Smooth muscle cell (in vitro differentiated cells): ENCODE measurements around the gene FES. TPM values are rescaled to one million over a fixed set of nuclear protein-coding genes. Genes with fewer than 3 reads are reported as not detected.

Experiments used
- DNase-seq: peaks from one replicate; lab custom pipeline; 2025; ENCODE audit not compliant: unreplicated experiment; lab: John Stamatoyannopoulos, UW
- H2AFZ ChIP-seq: fragments of 200-600 bp; sonication (generic); 2 replicates; pipeline ENCODE4 v1.6.0; 2016; ENCODE audit warnings: antibody characterized with exemption, low read depth, mild to moderate bottlenecking
- H3F3A ChIP-seq: fragments of 200-600 bp; sonication (generic); 2 replicates; pipeline ENCODE4 v1.6.0; 2017; ENCODE audit warnings: antibody characterized with exemption, low read depth
- H3K27ac ChIP-seq: fragments of 200-600 bp; sonication (generic); 2 replicates; pipeline ENCODE4 v1.5.1; 2016; ENCODE audit warnings: low read depth, mild to moderate bottlenecking
- H3K27me3 ChIP-seq: fragments of 200-600 bp; sonication (generic); 2 replicates; pipeline ENCODE4 v1.6.1; 2016; ENCODE audit warnings: low read depth, mild to moderate bottlenecking
- H3K36me3 ChIP-seq: fragments of 200-600 bp; sonication (generic); 2 replicates; pipeline ENCODE4 v1.5.1; 2016; ENCODE audit warnings: low read depth
- H3K4me1 ChIP-seq: fragments of 200-600 bp; sonication (generic); 2 replicates; pipeline ENCODE4 v1.5.1; 2016; ENCODE audit warnings: low read depth
- H3K4me2 ChIP-seq: fragments of 200-600 bp; sonication (generic); 2 replicates; pipeline ENCODE4 v1.6.0; 2016; ENCODE audit warnings: mild to moderate bottlenecking
- H3K4me3 ChIP-seq: fragments of 200-600 bp; sonication (generic); 2 replicates; pipeline ENCODE4 v1.5.1; 2016; ENCODE audit warnings: mild to moderate bottlenecking
- H3K79me2 ChIP-seq: fragments of 200-600 bp; sonication (generic); 2 replicates; pipeline ENCODE4 v1.6.0; 2016; ENCODE audit warnings: low read depth, mild to moderate bottlenecking
- H3K9ac ChIP-seq: fragments of 200-600 bp; sonication (generic); 2 replicates; pipeline ENCODE4 v1.6.0; 2016; ENCODE audit warnings: low read depth
- H3K9me3 ChIP-seq: fragments of 200-600 bp; sonication (generic); replicated peaks from 2 replicates; pipeline ENCODE4 v1.5.1; 2016; ENCODE audit warnings: low read depth
- H4K20me1 ChIP-seq: fragments of 200-600 bp; sonication (generic); 2 replicates; pipeline ENCODE4 v1.6.0; 2016; ENCODE audit warnings: low read depth
- WGBS: methylation state at CpG from one replicate; pipeline ENCODE4 v1.1.7; 2016; ENCODE audit warnings: low lambda C conversion rate; 5-methylcytosine and 5-hydroxymethylcytosine counted together
- polyA plus RNA-seq: library from polyadenylated mRNA; unstranded; fragments of >200 nt; fragmentation: Nextera tagmentation; extraction: Ambion mirVana; gene quantifications from 2 replicates; pipeline ENCODE4 v1.2.1, GENCODE V29; 2016
- total RNA-seq: library from RNA; depleted of rRNA; stranded (reverse); fragments of >200 nt; gene quantifications from 2 replicates; pipeline ENCODE4 v1.2.3, GENCODE V29; 2014
- TF ChIP-seq, protein P1 (sequence below): fragments of 200-600 bp; sonication (generic); IDR thresholded peaks from 2 replicates; pipeline ENCODE4 v1.5.1; 2017; ENCODE audit warnings: borderline replicate concordance, mild to moderate bottlenecking, antibody characterized with exemption; ENCODE audit not compliant: insufficient read depth, poor library complexity, severe bottlenecking

Gene FES
- total and polyA plus RNA-seq, 2 experiments from 2014 or later, result 4.9 to 6.2 TPM

DNA sequence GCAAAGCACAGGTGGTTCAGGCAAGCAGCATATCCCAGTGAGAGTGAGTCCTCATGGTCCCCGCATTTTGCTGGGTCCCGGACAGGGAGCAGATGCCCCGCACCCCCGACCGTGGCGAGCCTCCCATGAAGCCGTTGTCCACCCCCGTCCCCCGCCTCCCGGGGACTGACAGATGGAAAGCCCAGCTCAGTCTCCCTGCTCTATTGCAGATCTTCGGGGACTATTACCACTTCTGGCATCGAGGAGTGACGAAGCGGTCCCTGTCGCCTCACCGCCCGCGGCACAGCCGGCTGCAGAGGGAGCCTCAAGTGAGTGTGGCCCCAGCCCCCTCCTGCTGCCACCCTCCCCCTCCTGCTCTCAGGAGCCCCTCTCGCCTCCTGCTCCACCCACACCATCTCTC is 8.3 kb upstream of the FES start:
- H3K4me1 ChIP-seq, result peaks cover 28% of the 10 kb centered on the region
- no peak overlapping the region for H3K27ac ChIP-seq
- no peak overlapping the region for H3K4me2 ChIP-seq
- no peak overlapping the region for H3K9ac ChIP-seq
- peaks cover 19% of the 10 kb centered on the region for H3F3A ChIP-seq
- no peak overlapping the region for H3K4me3 ChIP-seq
- H4K20me1 ChIP-seq, result peaks cover 30% of the 10 kb centered on the region
- no peaks in the 10 kb centered on the region for H3K36me3 ChIP-seq
- H3K27me3 ChIP-seq, result no peaks in the 10 kb centered on the region
- H2AFZ ChIP-seq, result no peak overlapping the region
- 98% methylated on average over 10 of the region's 20 CpGs for WGBS
- TF ChIP-seq, protein P1, sequence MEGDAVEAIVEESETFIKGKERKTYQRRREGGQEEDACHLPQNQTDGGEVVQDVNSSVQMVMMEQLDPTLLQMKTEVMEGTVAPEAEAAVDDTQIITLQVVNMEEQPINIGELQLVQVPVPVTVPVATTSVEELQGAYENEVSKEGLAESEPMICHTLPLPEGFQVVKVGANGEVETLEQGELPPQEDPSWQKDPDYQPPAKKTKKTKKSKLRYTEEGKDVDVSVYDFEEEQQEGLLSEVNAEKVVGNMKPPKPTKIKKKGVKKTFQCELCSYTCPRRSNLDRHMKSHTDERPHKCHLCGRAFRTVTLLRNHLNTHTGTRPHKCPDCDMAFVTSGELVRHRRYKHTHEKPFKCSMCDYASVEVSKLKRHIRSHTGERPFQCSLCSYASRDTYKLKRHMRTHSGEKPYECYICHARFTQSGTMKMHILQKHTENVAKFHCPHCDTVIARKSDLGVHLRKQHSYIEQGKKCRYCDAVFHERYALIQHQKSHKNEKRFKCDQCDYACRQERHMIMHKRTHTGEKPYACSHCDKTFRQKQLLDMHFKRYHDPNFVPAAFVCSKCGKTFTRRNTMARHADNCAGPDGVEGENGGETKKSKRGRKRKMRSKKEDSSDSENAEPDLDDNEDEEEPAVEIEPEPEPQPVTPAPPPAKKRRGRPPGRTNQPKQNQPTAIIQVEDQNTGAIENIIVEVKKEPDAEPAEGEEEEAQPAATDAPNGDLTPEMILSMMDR, result no peak
- DNase-seq, result no peak
- H3K9me3 ChIP-seq, result no peaks in the 10 kb centered on the region
- H3K79me2 ChIP-seq, result peaks cover 28% of the 10 kb centered on the region

DNA sequence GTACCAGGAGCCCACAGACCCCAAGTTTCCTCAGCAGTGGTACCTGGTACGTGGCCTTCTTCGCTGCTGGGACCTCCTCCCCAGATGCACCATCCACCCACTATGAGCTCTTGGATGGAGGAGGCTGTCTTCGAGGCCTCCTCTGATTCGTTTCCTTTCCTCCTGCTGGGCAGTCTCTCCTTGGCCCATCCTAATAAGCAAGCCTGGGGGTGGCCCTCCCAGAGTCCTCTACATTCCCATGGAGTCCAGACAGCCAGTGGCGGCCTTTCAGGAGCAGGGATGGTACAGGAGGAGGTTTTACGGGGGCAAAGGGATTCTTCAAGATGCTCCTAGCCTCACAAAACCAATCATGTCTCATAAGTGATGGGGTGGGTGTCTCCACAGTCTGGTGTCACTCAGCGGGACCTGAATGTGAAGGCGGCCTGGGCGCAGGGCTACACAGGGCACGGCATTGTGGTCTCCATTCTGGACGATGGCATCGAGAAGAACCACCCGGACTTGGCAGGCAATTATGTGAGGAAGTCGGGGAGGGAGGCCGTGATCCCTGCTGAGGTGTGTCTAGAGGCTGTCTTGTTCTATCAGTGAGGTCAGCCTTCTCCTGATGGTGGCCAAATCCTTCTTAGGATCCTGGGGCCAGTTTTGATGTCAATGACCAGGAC is 7.7 kb upstream of the FES start:
- Histone ChIP-seq H3K27ac (no peak overlapping the region), H3K4me1 (peaks cover 27% of the 10 kb centered on the region), H3K9me3 (no peaks in the 10 kb centered on the region), H3K36me3 (no peaks in the 10 kb centered on the region), H3K9ac (no peak overlapping the region), H2AFZ (no peak overlapping the region), H3K27me3 (no peaks in the 10 kb centered on the region), H3K79me2 (peaks cover 27% of the 10 kb centered on the region), H3K4me2 (no peak overlapping the region), H4K20me1 (peaks cover 30% of the 10 kb centered on the region), H3K4me3 (no peak overlapping the region), H3F3A (peaks cover 19% of the 10 kb centered on the region)
- DNase-seq, result no peak
- 97% methylated on average over 15 of the region's 15 CpGs for WGBS
- TF ChIP-seq, protein P1, result no peak

DNA sequence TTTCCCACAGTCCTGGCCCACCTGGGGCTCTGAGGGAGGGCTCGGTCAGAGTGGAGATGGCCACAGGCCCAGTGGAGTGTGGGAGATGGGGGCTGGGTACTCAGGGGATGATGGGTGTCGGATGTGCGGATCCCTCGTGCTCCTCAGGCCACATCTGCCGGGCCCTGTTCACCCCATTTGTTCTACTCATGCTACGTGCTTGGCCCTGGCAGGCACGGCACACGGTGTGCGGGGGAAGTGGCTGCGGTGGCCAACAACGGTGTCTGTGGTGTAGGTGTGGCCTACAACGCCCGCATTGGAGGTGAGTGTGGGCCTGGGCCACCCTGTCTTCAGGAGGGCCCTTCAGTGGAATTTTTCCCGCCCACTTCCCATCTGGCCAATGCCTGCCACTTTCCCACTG is 7.0 kb upstream of the FES start:
- no peak overlapping the region for H3K27ac ChIP-seq
- no peak overlapping the region for H3K9ac ChIP-seq
- no peak overlapping the region for H2AFZ ChIP-seq
- H3K4me3 ChIP-seq, result no peak overlapping the region
- 95% methylated on average over 14 of the region's 14 CpGs for WGBS
- TF ChIP-seq, protein P1, result no peak
- H3F3A ChIP-seq, result peaks cover 17% of the 10 kb centered on the region
- DNase-seq, result no peak
- H3K4me2 ChIP-seq, result no peak overlapping the region
- peaks cover 30% of the 10 kb centered on the region for H4K20me1 ChIP-seq
- H3K4me1 ChIP-seq, result peaks cover 24% of the 10 kb centered on the region
- no peaks in the 10 kb centered on the region for H3K36me3 ChIP-seq
- peaks cover 27% of the 10 kb centered on the region for H3K79me2 ChIP-seq
- no peaks in the 10 kb centered on the region for H3K27me3 ChIP-seq
- no peaks in the 10 kb centered on the region for H3K9me3 ChIP-seq

DNA sequence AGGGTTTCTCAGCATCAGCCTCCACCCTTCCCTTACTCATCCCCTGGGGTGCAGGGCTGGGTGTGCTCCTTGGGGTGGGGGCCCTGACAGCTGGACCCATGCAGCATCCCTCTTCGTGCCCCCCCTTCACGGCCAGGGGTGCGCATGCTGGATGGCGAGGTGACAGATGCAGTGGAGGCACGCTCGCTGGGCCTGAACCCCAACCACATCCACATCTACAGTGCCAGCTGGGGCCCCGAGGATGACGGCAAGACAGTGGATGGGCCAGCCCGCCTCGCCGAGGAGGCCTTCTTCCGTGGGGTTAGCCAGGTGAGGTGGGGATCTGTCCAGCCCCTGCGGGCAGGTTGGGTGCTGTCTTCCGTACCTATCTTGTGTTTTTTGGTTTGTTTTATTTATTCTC is 6.3 kb upstream of the FES start:
- H3K9me3 ChIP-seq, result no peaks in the 10 kb centered on the region
- H3K27ac ChIP-seq, result no peak overlapping the region
- no peak for DNase-seq
- 98% methylated on average over 14 of the region's 14 CpGs for WGBS
- H3K4me1 ChIP-seq, result peaks cover 18% of the 10 kb centered on the region
- TF ChIP-seq, protein P1, result no peak
- no peak overlapping the region for H2AFZ ChIP-seq
- no peaks in the 10 kb centered on the region for H3K36me3 ChIP-seq
- H3K79me2 ChIP-seq, result peaks cover 25% of the 10 kb centered on the region
- H3K4me3 ChIP-seq, result no peak overlapping the region
- H3K9ac ChIP-seq, result no peak overlapping the region
- peaks cover 29% of the 10 kb centered on the region for H4K20me1 ChIP-seq
- no peaks in the 10 kb centered on the region for H3K27me3 ChIP-seq
- H3K4me2 ChIP-seq, result no peak overlapping the region
- peaks cover 19% of the 10 kb centered on the region for H3F3A ChIP-seq
